ENCODE measurements around the gene CYSRT1. TPM values are rescaled to one million over a fixed set of nuclear protein-coding genes. Genes with fewer than 3 reads are reported as not detected.

CYSRT1 gene
- total RNA-seq, 1 experiment from 2014 or later, result 1.0 TPM

DNA sequence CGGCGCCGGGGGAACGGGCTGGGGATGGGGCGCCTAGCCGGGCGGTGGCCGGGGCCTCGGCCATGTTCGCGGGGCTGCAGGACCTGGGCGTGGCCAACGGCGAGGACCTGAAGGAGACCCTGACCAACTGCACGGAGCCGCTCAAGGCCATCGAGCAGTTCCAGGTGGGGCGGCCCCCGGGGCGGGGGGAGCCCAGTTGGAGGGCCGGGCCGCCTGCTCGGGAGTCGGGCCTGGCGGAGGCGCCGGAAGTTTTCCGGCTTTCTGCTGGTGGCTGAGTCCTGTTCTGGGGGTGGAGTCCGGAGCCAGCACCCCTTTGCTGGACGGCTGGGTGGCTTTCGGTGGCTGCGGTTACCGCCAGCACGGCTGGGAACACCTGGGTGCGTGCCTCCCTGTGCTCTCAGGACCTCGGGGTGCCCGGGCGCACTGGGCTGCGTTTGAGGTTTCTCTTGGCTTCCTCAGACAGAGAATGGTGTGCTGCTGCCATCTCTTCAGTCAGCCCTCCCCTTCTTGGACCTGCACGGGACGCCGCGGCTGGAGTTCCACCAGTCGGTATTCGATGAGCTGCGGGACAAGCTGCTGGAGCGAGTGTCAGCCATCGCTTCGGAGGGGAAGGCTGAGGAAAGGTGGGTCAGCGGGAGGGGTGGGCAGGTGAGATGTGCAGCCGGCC, 30.6 kb downstream of the CYSRT1 start:
- H2BK20ac ChIP-seq (ENCODE audit: low read depth, low read length, poor library complexity, severe bottlenecking), result no peak overlapping the region
- no peak overlapping the region for H2BK15ac ChIP-seq (ENCODE audit: low read depth, low read length)
- no peak overlapping the region for H4K5ac ChIP-seq (ENCODE audit: insufficient read length, low read depth, low read length)
- H3K14ac ChIP-seq (ENCODE audit: insufficient read depth, low read length), result no peak overlapping the region
- H2BK12ac ChIP-seq (ENCODE audit: insufficient read length, low read depth, low read length), result no peak overlapping the region
- H3K79me2 ChIP-seq (ENCODE audit: insufficient read depth, low read length), result peaks cover 6% of the 10 kb centered on the region; the same call in 1 of the 2 replicates
- no peak overlapping the region for H3K23ac ChIP-seq (ENCODE audit: insufficient read length, low read depth, low read length)
- H3K23me2 ChIP-seq (ENCODE audit: insufficient read length, low read depth, low read length, poor library complexity, severe bottlenecking), result peaks cover 14% of the 10 kb centered on the region
- H3T11ph ChIP-seq (ENCODE audit: low read length), result no peak overlapping the region
- Mint-ChIP-seq H3K27ac (peak overlapping the region in 1 of 3 experiments; percentile 18; a peak in 2 of 7 replicates), H3K27me3 (ENCODE audit: low read depth) (no peaks in the 10 kb centered on the region), H3K36me3 (ENCODE audit: insufficient read depth in 1 of 3, low read depth in 3 of 3) (peaks cover 16 to 27% (median 25%) of the 10 kb centered on the region in 3 experiments; a peak in 6 of 7 replicates), H3K4me1 (peaks cover 8 to 19% of the 10 kb centered on the region in 2 experiments), H3K9me3 (no peaks in the 10 kb centered on the region; a peak in 1 of 5 replicates), H3K4me3 (peak overlapping the region; percentile 84 to 91)
- peak overlapping the region; percentile 43 for H3K9ac ChIP-seq (ENCODE audit: extremely low read depth, insufficient read length, low read length)
- peak; percentile 74 for DNase-seq
- no peaks in the 10 kb centered on the region for H3K9me3 ChIP-seq (ENCODE audit: control insufficient read depth, low read depth, low read length)
- H2BK5ac ChIP-seq (ENCODE audit: insufficient read length, low read length), result no peak overlapping the region
- TF ChIP-seq, protein P1, sequence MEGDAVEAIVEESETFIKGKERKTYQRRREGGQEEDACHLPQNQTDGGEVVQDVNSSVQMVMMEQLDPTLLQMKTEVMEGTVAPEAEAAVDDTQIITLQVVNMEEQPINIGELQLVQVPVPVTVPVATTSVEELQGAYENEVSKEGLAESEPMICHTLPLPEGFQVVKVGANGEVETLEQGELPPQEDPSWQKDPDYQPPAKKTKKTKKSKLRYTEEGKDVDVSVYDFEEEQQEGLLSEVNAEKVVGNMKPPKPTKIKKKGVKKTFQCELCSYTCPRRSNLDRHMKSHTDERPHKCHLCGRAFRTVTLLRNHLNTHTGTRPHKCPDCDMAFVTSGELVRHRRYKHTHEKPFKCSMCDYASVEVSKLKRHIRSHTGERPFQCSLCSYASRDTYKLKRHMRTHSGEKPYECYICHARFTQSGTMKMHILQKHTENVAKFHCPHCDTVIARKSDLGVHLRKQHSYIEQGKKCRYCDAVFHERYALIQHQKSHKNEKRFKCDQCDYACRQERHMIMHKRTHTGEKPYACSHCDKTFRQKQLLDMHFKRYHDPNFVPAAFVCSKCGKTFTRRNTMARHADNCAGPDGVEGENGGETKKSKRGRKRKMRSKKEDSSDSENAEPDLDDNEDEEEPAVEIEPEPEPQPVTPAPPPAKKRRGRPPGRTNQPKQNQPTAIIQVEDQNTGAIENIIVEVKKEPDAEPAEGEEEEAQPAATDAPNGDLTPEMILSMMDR (conservative IDR thresholded peaks at IDR 0.05), result no peak
- H2AK5ac ChIP-seq (ENCODE audit: insufficient read length, low read length), result no peak overlapping the region
- H3K18ac ChIP-seq (ENCODE audit: insufficient read length, low read depth, low read length), result no peak overlapping the region
- no peak overlapping the region for H2BK120ac ChIP-seq (ENCODE audit: low read depth, low read length, poor library complexity, severe bottlenecking)
- H3K4me2 ChIP-seq (ENCODE audit: insufficient read depth, insufficient read length, low read length), result peak overlapping the region; percentile 68
- peaks cover 5% of the 10 kb centered on the region for H3K79me1 ChIP-seq (ENCODE audit: insufficient read depth, low read depth, low read length, poor library complexity, severe bottlenecking)
- H4K20me1 ChIP-seq (ENCODE audit: control insufficient read depth, insufficient read depth, insufficient read length), result no peaks in the 10 kb centered on the region
- no peaks in the 10 kb centered on the region for H3K4me1 ChIP-seq (ENCODE audit: insufficient read depth, low read length)
- no peak overlapping the region for H3K56ac ChIP-seq (ENCODE audit: insufficient read length, low read depth, low read length)
- H4K8ac ChIP-seq (replicated peaks; ENCODE audit: insufficient read length, low read depth, low read length), result no peak overlapping the region
- H4K91ac ChIP-seq (ENCODE audit: insufficient read length, low read depth, low read length), result no peak overlapping the region
- no peaks in the 10 kb centered on the region for H3K27me3 ChIP-seq (ENCODE audit: insufficient read depth, low read length)
- no peak overlapping the region for H3K27ac ChIP-seq (ENCODE audit: insufficient read length, low read depth, low read length)
- no peak overlapping the region for H2AFZ ChIP-seq (ENCODE audit: low read length)
- no CpG with 5 or more reads among the region's 51 CpGs for WGBS (ENCODE audit: extremely low coverage, insufficient read length, low lambda C conversion rate)
- no peak overlapping the region for H3K4ac ChIP-seq (ENCODE audit: low read depth, low read length)

Measured in H9 (cell line).